Ramos (cell line): ENCODE measurements around the gene RBM6.

Experiments
- in situ Hi-C: fragments of 300-500 bp; cut with MboI; formaldehyde crosslinking; loops from one replicate; pipeline ENCODE4 v1.14.3; 2022; ENCODE audit warnings: low sequenced_read_pairs; ENCODE audit not compliant: unreplicated experiment

Gene RBM6

GRCh38 chr3:50088725-50089608 lies 149.0 kb downstream of the RBM6 start, which contains the start of gene RBM5:
Gene RBM5, plus strand, starts transcription at chr3:50088919. Its CDS starts 1,516 bp downstream, at chr3:50090435.
- in situ Hi-C loops, result no loop called here

- in situ Hi-C loops, result no loop called here
These were observed 149.6 kb downstream of the RBM6 start for GRCh38 chr3:50089609-50089945.

- in situ Hi-C loops, result no loop called here
These were observed 151.0 kb downstream of the RBM6 start for GRCh38 chr3:50090984-50091383.

- in situ Hi-C loops, result no loop called here
These were observed 155.5 kb downstream of the RBM6 start for GRCh38 chr3:50095352-50095998.

GRCh38 chr3:50100386-50100785 lies 160.4 kb downstream of the RBM6 start:
- in situ Hi-C loops, result no loop called here

GRCh38 chr3:50100956-50101845 lies 161.3 kb downstream of the RBM6 start:
- in situ Hi-C loops, result no loop called here

GRCh38 chr3:50102558-50102957 lies 162.6 kb downstream of the RBM6 start:
- in situ Hi-C loops, result no loop called here

- in situ Hi-C loops, result no loop called here
These were observed 171.8 kb downstream of the RBM6 start for GRCh38 chr3:50111757-50112156.

GRCh38 chr3:50112462-50112861 lies 172.5 kb downstream of the RBM6 start:
- in situ Hi-C loops, result no loop called here

GRCh38 chr3:50117120-50117519 lies 177.2 kb downstream of the RBM6 start:
- in situ Hi-C loops, result no loop called here

GRCh38 chr3:50118237-50118636 lies 178.3 kb downstream of the RBM6 start:
- in situ Hi-C loops, result no loop called here

GRCh38 chr3:50119786-50120185 lies 179.8 kb downstream of the RBM6 start:
- in situ Hi-C loops, result no loop called here

- in situ Hi-C loops, result no loop called here
These were observed 180.6 kb downstream of the RBM6 start for GRCh38 chr3:50120364-50121071.

GRCh38 chr3:50121072-50122032 lies 181.4 kb downstream of the RBM6 start:
- in situ Hi-C loops, result no loop called here

GRCh38 chr3:50122071-50122470 lies 182.1 kb downstream of the RBM6 start:
- in situ Hi-C loops, result no loop called here

GRCh38 chr3:50122661-50123391 lies 182.9 kb downstream of the RBM6 start:
- in situ Hi-C loops, result no loop called here

GRCh38 chr3:50123394-50124051 lies 183.6 kb downstream of the RBM6 start:
- in situ Hi-C loops, result no loop called here
